Medulla oblongata (tissue), 1 donor: ENCODE results near the gene APEX1.

Experiments
- DNase-seq: peaks from one replicate; pipeline ENCODE4 v3.0.0-alpha.2; 2015; ENCODE audit errors: extremely low spot score

Gene APEX1

GRCh38 chr14:20454516-20455354, at the start of gene APEX1, which contains the start of gene OSGEP:
TSS of gene APEX1 (plus strand) at chr14:20455226. CDS start at chr14:20455646, 420 bp downstream.
TSS of gene OSGEP (minus strand) at chr14:20454812. CDS start at chr14:20454683, 129 bp downstream.
- DNase-seq, result peak; percentile 100

- DNase-seq, result no peak
These were observed 45.8 kb upstream of the APEX1 start for GRCh38 chr14:20409226-20409625.

DNA sequence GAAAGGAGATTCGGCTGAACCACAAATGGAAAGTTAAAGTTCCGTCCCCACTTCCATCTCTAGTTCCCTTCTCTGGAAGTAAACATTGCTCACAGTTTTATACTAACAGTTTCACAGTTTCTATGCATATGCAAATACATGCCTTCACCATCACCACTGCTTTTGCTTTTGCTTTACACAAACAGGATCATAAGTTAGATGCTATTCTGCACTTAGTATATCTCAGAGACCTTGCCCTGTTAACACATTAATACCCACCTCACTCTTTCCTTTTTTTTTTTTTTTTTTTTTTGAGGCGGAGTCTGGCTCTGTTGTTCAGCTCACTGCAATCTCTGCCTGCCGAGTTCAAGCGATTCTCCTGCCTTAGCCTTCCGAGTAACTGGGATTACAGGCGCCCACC, 42.6 kb upstream of the APEX1 start:
- no peak for DNase-seq

DNA sequence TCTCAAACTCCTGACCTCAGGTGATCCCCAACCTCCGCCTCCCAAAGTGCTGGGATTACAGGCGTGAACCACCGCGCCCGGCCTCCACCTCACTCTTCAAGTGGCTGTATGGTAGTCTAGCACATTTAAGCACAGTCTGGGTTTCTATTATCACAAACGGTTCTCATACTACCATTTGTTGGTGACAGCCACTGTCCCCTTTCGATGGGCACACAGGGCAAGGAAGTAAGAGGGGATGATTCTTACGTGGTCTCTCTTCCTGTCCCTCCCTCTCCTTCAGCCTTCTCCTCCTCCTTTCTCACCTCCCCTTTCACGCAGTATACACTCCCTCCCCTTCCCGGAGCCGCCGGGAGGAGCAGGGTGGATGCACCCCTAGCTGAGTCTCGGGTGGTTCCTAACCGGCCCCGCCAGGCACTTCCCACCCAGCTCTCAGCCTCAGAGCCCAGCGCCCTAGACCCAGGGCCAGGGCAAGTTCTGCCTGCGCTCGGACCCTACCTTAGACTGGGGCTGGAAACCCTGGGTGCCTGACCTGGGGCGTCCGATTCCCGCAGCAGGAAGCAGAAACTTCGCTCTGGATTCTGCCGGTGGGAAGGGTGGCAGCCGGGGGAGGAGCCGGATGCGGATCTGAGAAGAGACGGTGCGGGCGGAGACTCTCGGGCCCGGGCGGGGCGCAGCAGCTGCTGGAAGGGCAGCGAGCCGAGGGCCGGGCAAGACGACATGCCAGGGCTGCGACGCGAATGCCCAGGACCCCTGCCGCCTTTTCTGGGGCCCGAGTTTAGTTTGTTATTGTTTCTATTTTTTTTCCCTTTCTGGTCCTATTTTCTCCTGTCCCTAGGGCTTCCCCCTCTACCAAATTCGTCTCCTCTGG, 41.9 kb upstream of the APEX1 start, which contains the start of gene TEP1:
TSS of gene TEP1 (minus strand) at position 626 of the 868 bp plus-strand sequence. CDS start 5,062 bp downstream, outside the sequence.
- peak; percentile 79 for DNase-seq

- peak; percentile 62 for DNase-seq
These were observed 41.3 kb upstream of the APEX1 start for GRCh38 chr14:20413744-20414082.

- DNase-seq, result peak; percentile 80
These were observed 39.2 kb upstream of the APEX1 start for GRCh38 chr14:20415782-20416206.

DNA sequence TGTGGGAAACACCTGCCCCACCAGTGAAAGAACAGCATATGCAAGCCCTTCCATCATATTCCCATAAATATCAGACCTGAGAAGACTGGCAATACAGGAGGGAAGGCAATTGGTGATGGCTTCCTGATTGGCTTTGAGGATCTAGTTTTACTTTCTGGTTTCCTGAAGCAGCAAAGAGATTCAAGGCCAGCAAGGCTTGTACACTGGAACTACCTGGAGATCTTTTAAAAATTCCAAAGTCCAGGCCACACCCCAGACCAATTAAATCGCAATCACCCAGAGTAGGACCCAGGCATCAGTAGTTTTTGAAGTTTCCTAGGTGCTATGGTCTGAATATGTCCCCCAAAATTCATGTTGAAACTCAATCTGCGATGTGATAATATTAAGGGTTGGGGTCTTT, 38.8 kb upstream of the APEX1 start:
- DNase-seq, result no peak

DNA sequence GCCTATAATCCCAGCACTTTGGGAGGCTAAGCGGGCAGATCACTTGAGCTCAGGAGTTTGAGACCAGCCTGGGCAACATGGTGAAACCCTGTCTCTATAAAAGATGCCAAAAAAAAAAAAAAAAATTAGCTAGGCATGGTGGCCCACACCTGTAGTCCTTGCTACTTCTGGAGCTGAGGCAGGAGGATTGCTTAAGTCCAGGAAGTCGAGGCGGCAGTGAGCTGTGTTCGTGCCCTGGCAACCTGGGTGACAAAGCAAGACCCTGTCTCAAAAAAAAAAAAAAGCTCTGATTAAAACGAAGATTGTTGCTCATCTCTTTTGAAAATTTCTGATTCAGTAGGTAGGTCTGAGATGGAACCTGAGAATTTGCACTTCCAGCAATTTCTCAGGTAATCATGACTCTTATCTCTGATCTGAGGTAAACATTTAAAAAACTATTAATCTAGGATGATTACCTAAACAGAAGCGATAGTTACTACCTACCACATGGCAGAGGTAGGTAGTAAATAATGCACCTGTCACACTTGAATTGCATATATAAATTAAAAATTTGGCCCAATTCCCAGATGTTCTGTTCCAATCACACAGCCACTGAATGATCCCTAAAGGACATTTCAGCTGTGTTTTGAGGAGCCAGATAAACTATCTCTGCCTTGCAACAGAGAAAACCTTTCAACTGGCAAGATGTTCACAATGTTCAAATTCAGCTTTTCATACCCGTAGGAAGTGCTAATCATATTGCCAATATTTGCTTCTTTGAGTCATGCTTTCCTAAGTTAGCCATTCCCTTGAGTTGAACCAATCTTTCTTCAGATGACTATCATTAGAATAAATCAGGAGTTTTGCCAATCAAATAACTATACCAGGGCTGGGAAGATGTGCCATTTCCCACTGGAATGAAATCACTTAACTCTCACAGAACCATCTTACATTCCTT, 37.5 kb upstream of the APEX1 start:
- no peak for DNase-seq

GRCh38 chr14:20418501-20418909, 36.5 kb upstream of the APEX1 start:
- no peak for DNase-seq

- no peak for DNase-seq
These were observed 35.6 kb upstream of the APEX1 start for GRCh38 chr14:20419419-20419818.

DNA sequence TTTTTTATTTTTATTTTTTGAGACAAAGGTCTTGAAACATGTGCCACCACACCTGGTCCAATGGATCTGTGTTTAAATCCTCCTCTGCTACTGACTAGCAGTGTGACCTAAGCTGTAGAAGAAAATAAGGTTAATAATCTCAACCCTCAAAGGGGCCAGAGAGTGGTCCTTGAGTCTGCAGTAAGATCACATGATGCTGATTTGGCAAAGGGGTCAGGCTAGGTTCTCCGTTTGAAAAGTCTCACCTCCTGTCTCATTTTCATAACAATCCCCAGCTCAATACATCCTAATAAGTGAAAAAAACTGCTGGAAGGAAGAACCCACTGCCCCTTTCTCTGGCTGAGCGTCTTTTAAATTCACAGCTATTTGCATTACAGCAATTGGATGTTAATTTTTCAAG, 33.8 kb upstream of the APEX1 start:
- DNase-seq, result no peak

DNA sequence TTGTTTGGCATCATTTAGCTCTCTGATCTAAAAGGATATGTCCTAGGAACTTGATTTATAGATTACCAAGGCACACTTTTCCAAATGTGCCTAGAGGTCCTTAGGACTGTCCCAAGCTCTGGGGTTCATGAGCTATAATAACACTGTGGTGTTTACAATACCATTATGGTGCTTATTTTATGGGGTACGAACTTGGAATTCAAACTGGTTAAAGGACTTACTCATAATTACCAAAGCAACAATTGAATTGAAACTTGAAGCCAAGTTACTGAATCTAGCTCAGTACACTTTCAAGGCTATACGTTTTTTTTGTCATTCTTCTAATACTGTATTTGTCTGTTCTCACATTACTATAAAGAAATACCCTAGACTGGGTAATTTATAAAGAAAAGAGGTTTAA, 32.1 kb upstream of the APEX1 start:
- DNase-seq, result no peak

- DNase-seq, result no peak
These were observed 30.2 kb upstream of the APEX1 start for GRCh38 chr14:20424851-20425250.

- peak; percentile 75 for DNase-seq
These were observed 27.6 kb upstream of the APEX1 start for GRCh38 chr14:20427231-20428009.

DNA sequence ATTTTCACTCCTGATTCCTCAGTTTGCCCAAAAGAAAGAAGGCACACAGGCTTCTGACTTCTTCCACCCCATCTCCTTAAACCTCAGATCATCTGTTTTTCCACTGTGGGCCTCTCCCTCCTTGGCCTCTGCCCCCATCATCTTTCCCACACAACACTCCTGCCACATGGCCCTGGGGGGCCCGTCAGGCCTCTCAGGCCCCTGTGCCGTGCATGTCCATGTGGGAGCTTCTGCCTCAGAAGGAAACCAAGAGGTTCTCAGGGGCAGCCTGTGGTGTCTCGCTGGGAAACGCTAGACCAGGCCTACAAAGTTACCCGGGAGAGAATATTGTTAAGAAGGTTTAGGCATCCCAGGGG, 27.0 kb upstream of the APEX1 start:
- DNase-seq, result no peak

DNA sequence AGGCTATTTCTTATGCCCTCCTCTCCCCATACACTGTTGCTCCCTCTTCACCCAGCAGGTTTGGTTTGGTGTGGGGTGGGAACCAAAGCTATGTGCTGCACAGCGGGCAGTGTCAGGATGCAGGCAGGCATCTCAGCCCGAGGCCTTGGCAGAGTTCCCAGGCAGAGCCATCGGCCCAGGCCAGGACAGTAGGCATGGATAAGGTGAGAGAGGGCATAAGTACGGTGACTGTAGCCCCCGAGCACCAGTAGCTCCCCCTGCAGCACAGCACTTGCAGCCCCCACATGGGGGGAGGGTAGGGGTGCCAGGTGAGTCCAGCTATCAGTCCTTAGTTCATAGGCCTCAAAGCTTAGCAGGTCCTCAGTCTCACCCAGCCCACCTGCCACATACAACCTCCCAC, 26.2 kb upstream of the APEX1 start:
- DNase-seq, result no peak

GRCh38 chr14:20429801-20430669, 25.0 kb upstream of the APEX1 start:
- no peak for DNase-seq

DNA sequence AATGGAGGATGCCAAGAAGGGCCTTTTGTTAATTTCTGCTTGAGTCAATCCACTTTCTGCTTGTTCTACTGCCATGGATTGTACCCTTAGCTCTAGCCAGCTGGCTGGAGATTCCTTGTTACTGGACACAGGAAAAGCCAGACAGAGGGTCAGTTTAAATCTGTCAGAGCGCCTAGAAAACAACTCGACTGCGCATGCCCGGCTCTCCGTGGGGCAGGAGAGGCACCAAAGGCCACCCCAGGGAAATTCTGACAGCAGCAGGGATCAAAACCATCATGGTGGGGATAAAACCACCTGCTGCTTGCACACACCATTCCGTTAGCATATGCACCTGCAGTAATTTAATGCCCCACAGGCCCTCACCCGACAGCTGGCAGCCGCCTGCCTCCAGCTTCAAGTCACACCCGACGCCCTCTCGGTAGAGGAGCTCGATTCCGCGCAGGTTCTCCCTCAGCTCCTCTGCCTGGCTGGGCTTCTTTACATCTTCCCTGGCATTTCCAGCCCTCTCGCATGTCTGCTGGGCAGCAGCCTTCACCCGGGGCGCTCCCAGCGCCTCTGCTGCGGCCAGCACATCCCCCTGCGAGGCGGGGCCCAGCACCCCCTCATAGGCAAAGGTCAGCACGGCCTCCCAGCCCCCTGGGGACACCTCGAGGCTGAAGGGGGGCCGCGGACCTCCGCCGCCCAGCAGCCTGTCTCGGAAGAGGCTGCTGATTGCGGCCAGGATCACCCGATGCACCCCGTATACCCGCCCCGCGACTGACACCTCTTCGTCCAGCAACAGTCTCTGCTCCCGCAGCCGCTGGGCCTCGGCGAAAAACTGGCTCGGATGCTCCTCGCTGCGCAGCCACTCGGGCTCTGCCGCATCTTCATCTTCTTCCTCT, 20.1 kb upstream of the APEX1 start:
- peak; percentile 88 for DNase-seq
